Fibroblast of lung (primary cell): ENCODE data around the gene DNAJC28. TPM values are rescaled to one million over a fixed set of nuclear protein-coding genes. Genes with fewer than 3 reads are reported as not detected.
"Not testable (repeated sequence)": the region's sequence is repeated elsewhere in the genome, so short reads cannot be mapped to it uniquely, and the experiment has no call there.

Source experiments
- DNase-seq, 2 donors: peaks; one replicate each; pipeline versions ENCODE4 v3.0.0 to v3.0.0-alpha.2; 2010; ENCODE audit warnings: low read depth in 2 of 2
- H2AFZ ChIP-seq: 2 replicates; pipeline ENCODE4 v1.5.1; 2012; ENCODE audit warnings: low read length, control low read depth, inconsistent platforms
- H3K27ac ChIP-seq: 2 replicates; pipeline ENCODE4 v1.5.1; 2011; ENCODE audit warnings: low read length, control low read depth; ENCODE audit not compliant: insufficient read depth
- H3K27me3 ChIP-seq: 2 replicates; pipeline ENCODE4 v1.5.1; 2011; ENCODE audit warnings: mild to moderate bottlenecking, low read length; ENCODE audit not compliant: control insufficient read depth, insufficient read depth
- H3K36me3 ChIP-seq: 2 replicates; pipeline ENCODE4 v1.5.1; 2011; ENCODE audit warnings: low read length; ENCODE audit not compliant: control insufficient read depth, insufficient read depth
- H3K4me1 ChIP-seq: 2 replicates; pipeline ENCODE4 v1.5.1; 2011; ENCODE audit warnings: low read length; ENCODE audit not compliant: control insufficient read depth, insufficient read depth; ENCODE audit errors: extremely low read depth
- H3K4me2 ChIP-seq: 2 replicates; pipeline ENCODE4 v1.5.1; 2011; ENCODE audit warnings: low read length, control low read depth; ENCODE audit not compliant: insufficient read depth; ENCODE audit errors: extremely low read depth
- H3K4me3 ChIP-seq, 4 experiments: fragments of 200-600 bp in 1 of 4; sonication (generic) in 1 of 4; replicated peaks in 1 of 4; 2 replicates each; pipeline ENCODE4 v1.5.1; 2011 to 2016; ENCODE audit warnings: low read length in 4 of 4, low read depth in 3 of 4, mild to moderate bottlenecking in 3 of 4, control low read depth in 2 of 4, inconsistent platforms in 1 of 4, mixed read lengths in 1 of 4; ENCODE audit not compliant: insufficient read depth in 1 of 4; ENCODE audit errors: control extremely low read depth in 1 of 4
- H3K79me2 ChIP-seq: 2 replicates; pipeline ENCODE4 v1.5.1; 2012; ENCODE audit warnings: mild to moderate bottlenecking, low read length, inconsistent platforms; ENCODE audit not compliant: control insufficient read depth, insufficient read depth
- H3K9ac ChIP-seq: 2 replicates; pipeline ENCODE4 v1.5.1; 2011; ENCODE audit warnings: mild to moderate bottlenecking, low read length, control low read depth; ENCODE audit not compliant: insufficient read depth
- H3K9me3 ChIP-seq: 2 replicates; pipeline ENCODE4 v1.5.1; 2012; ENCODE audit warnings: low read depth, low read length; ENCODE audit not compliant: control insufficient read depth, insufficient read depth
- H4K20me1 ChIP-seq: 2 replicates; pipeline ENCODE4 v1.5.1; 2011; ENCODE audit warnings: low read length; ENCODE audit not compliant: control insufficient read depth, insufficient read depth; ENCODE audit errors: extremely low read depth
- CTCF ChIP-seq, 2 donors: IDR thresholded peaks in 1 of 2; conservative IDR thresholded peaks in 1 of 2; 1 replicate in 1 of 2; 2 replicates in 1 of 2; pipeline ENCODE4 v1.5.1; 2011 to 2012; ENCODE audit warnings: low read length in 2 of 2, control low read depth in 1 of 2, inconsistent platforms in 1 of 2, low read depth in 1 of 2, mild to moderate bottlenecking in 1 of 2
- EZH2 ChIP-seq: IDR thresholded peaks from 2 replicates; pipeline ENCODE4 v1.5.1; 2012; ENCODE audit warnings: low read length, control low read depth, mild to moderate bottlenecking; ENCODE audit errors: missing control alignments
- polyA plus RNA-seq, 2 donors: library from polyadenylated mRNA; depleted of rRNA in 1 of 2; stranded (reverse) in 1 of 2; unstranded in 1 of 2; fragments of >200 nt; gene quantifications; 2 replicates each; pipeline ENCODE4 v1.2.1, GENCODE V29; 2011 to 2012; ENCODE audit warnings: missing spikeins in 1 of 2
- total RNA-seq: library from RNA; depleted of rRNA; stranded (reverse); fragments of >200 nt; gene quantifications from 2 replicates; pipeline ENCODE4 v1.2.1, GENCODE V29; 2014

DNAJC28 gene
- total and polyA plus RNA-seq, 2 donors (not counting 1 experiment from before 2014, with no cell fraction given) = 2.1 to 2.3 TPM

- Histone ChIP-seq H2AFZ (no peak overlapping the region), H3K9ac (no peak overlapping the region), H3K9me3 (no peaks in the 10 kb centered on the region), H4K20me1 (no peaks in the 10 kb centered on the region), H3K36me3 (no peaks in the 10 kb centered on the region), H3K4me2 (no peak overlapping the region), H3K4me3 (no peak overlapping the region), H3K4me1 (no peaks in the 10 kb centered on the region), H3K27me3 (no peaks in the 10 kb centered on the region), H3K27ac (no peak overlapping the region), H3K79me2 (no peaks in the 10 kb centered on the region)
- TF ChIP-seq EZH2 (no peak), CTCF (conservative IDR thresholded peaks at IDR 0.05 in 1 of 2, IDR thresholded peaks at IDR 0.05 in 1 of 2; ENCODE audit: low read depth in 1 of 2, low read length in 2 of 2) (no peak)
- no peak for DNase-seq
These were observed 39.2 kb downstream of the DNAJC28 start for GRCh38 chr21:33452362-33452761.

- Histone ChIP-seq H3K27me3 (no peaks in the 10 kb centered on the region), H2AFZ (no peak overlapping the region), H3K9ac (no peak overlapping the region), H3K4me2 (no peak overlapping the region), H3K9me3 (no peaks in the 10 kb centered on the region), H3K4me3 (no peak overlapping the region), H3K79me2 (no peaks in the 10 kb centered on the region), H3K27ac (no peak overlapping the region), H3K4me1 (no peaks in the 10 kb centered on the region), H3K36me3 (peaks cover 1% of the 10 kb centered on the region), H4K20me1 (no peaks in the 10 kb centered on the region)
- TF ChIP-seq EZH2 (no peak), CTCF (conservative IDR thresholded peaks at IDR 0.05 in 1 of 2, IDR thresholded peaks at IDR 0.05 in 1 of 2; ENCODE audit: low read depth in 1 of 2, low read length in 2 of 2) (no peak)
- peak; percentile 12 to 22 for DNase-seq
These were observed 39.9 kb downstream of the DNAJC28 start for GRCh38 chr21:33451634-33452071.

- Histone ChIP-seq H3K9ac (no peak overlapping the region), H3K4me1 (no peaks in the 10 kb centered on the region), H3K4me3 (no peak overlapping the region), H3K9me3 (no peaks in the 10 kb centered on the region), H4K20me1 (no peaks in the 10 kb centered on the region), H3K79me2 (no peaks in the 10 kb centered on the region), H3K4me2 (no peak overlapping the region), H3K36me3 (peaks cover 1% of the 10 kb centered on the region), H3K27me3 (no peaks in the 10 kb centered on the region), H3K27ac (no peak overlapping the region), H2AFZ (no peak overlapping the region)
- DNase-seq = no peak
- TF ChIP-seq CTCF (conservative IDR thresholded peaks at IDR 0.05 in 1 of 2, IDR thresholded peaks at IDR 0.05 in 1 of 2; ENCODE audit: low read depth in 1 of 2, low read length in 2 of 2) (no peak), EZH2 (no peak)
These were observed 41.9 kb downstream of the DNAJC28 start for GRCh38 chr21:33449616-33450015.

- H3K9ac ChIP-seq, DNase-seq, H3K79me2 ChIP-seq, H4K20me1 ChIP-seq, H3K9me3 ChIP-seq, H3K4me2 ChIP-seq, H3K4me3 ChIP-seq, H3K27ac ChIP-seq, H3K27me3 ChIP-seq, H2AFZ ChIP-seq, H3K4me1 ChIP-seq, H3K36me3 ChIP-seq: not testable (repeated sequence)
These were observed 44.9 kb downstream of the DNAJC28 start for GRCh38 chr21:33446620-33447019.
